DND-41 (cell line): Measurements from ENCODE around the gene MTG2.

Experiments
- ATAC-seq: fragments of 200-7000 bp; cut with Tn5 transposase; 3 replicates; pipeline ENCODE4 v1.9.1; 2021; ENCODE audit warnings: low read depth; ENCODE audit not compliant: insufficient read depth
- DNase-seq: peaks from one replicate; pipeline ENCODE4 v3.0.0-alpha.2; 2020
- H2AFZ ChIP-seq: 2 replicates; pipeline ENCODE4 v1.6.0; 2012; ENCODE audit warnings: low read depth, low read length
- H3K27ac ChIP-seq: 2 replicates; pipeline ENCODE4 v1.5.1; 2012; ENCODE audit warnings: low read length, inconsistent platforms
- H3K27me3 ChIP-seq: fragments of 200-600 bp; sonication (generic); 2 replicates; pipeline ENCODE4 v1.6.0; 2012; ENCODE audit warnings: low read length, mild to moderate bottlenecking, inconsistent platforms; ENCODE audit not compliant: insufficient read depth, poor library complexity
- H3K36me3 ChIP-seq: 2 replicates; pipeline ENCODE4 v1.5.1; 2012; ENCODE audit warnings: low read length, inconsistent platforms; ENCODE audit not compliant: insufficient read depth
- H3K4me1 ChIP-seq: 2 replicates; pipeline ENCODE4 v1.5.1; 2012; ENCODE audit warnings: mild to moderate bottlenecking, low read length; ENCODE audit not compliant: insufficient read depth
- H3K4me2 ChIP-seq: 2 replicates; pipeline ENCODE4 v1.6.0; 2012; ENCODE audit warnings: mild to moderate bottlenecking, moderate library complexity, low read length, inconsistent platforms; ENCODE audit not compliant: insufficient read depth
- H3K4me3 ChIP-seq, 2 experiments: fragments of 200-600 bp in 1 of 2; shearing (Covaris generic) in 1 of 2; 2 replicates each; pipeline ENCODE4 v1.5.1; 2012 to 2016; ENCODE audit warnings: inconsistent platforms in 2 of 2, low read length in 2 of 2, mild to moderate bottlenecking in 2 of 2, low read depth in 1 of 2, moderate library complexity in 1 of 2
- H3K79me2 ChIP-seq: 2 replicates; pipeline ENCODE4 v1.6.0; 2012; ENCODE audit warnings: low read length, inconsistent platforms; ENCODE audit not compliant: insufficient read depth
- H3K9ac ChIP-seq: 2 replicates; pipeline ENCODE4 v1.6.0; 2012; ENCODE audit warnings: low read depth, mild to moderate bottlenecking, inconsistent platforms, low read length, moderate library complexity
- H3K9me3 ChIP-seq: 2 replicates; pipeline ENCODE4 v1.5.1; 2012; ENCODE audit warnings: low read length, moderate library complexity, mild to moderate bottlenecking, inconsistent platforms; ENCODE audit not compliant: insufficient read depth, severe bottlenecking
- H4K20me1 ChIP-seq: 2 replicates; pipeline ENCODE4 v1.6.0; 2012; ENCODE audit warnings: low read length; ENCODE audit not compliant: insufficient read depth
- EZH2 ChIP-seq: IDR thresholded peaks from 3 replicates; pipeline ENCODE4 v1.6.1; 2012; ENCODE audit warnings: borderline replicate concordance, low read depth, mild to moderate bottlenecking, moderate library complexity, low read length, inconsistent platforms; ENCODE audit not compliant: severe bottlenecking
- TF ChIP-seq, protein P1 (sequence below): IDR thresholded peaks from 2 replicates; pipeline ENCODE4 v1.5.1; 2012; ENCODE audit warnings: borderline replicate concordance, low read length, moderate library complexity, mild to moderate bottlenecking; ENCODE audit not compliant: poor library complexity, severe bottlenecking; ENCODE audit errors: extremely low read depth

MTG2 gene

DNA sequence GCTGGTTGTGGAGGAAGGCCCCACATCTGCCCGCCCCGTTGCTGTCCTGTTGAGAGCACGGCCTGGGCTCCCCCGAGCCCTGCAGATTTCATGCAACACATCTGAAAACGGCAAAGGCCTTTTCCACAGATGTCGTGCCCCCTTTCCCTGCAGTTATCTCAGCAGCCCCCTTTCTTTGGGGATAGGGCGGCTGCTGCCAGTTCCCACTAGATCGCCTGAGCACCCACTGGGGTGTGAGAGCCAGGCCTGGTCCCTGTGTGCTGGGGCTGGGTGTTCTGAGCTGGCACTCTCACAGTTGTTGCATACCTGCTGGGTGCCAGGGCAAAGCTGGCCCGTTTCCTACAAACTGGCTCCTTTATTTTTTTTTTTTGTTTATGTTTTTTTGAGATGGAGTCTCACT is 12.3 kb upstream of the MTG2 start:
- Histone ChIP-seq H3K4me2 (no peak overlapping the region), H3K36me3 (peaks cover 65% of the 10 kb centered on the region), H3K79me2 (no peaks in the 10 kb centered on the region), H3K27ac (no peak overlapping the region), H4K20me1 (0 out of 2 replicates have a peak, but pooled peaks cover 4% of the 10 kb centered on the region), H3K9ac (no peak overlapping the region), H3K9me3 (no peaks in the 10 kb centered on the region), H3K27me3 (no peaks in the 10 kb centered on the region), H3K4me1 (no peaks in the 10 kb centered on the region), H3K4me3 (no peak overlapping the region), H2AFZ (no peak overlapping the region)
- TF ChIP-seq, protein P1, sequence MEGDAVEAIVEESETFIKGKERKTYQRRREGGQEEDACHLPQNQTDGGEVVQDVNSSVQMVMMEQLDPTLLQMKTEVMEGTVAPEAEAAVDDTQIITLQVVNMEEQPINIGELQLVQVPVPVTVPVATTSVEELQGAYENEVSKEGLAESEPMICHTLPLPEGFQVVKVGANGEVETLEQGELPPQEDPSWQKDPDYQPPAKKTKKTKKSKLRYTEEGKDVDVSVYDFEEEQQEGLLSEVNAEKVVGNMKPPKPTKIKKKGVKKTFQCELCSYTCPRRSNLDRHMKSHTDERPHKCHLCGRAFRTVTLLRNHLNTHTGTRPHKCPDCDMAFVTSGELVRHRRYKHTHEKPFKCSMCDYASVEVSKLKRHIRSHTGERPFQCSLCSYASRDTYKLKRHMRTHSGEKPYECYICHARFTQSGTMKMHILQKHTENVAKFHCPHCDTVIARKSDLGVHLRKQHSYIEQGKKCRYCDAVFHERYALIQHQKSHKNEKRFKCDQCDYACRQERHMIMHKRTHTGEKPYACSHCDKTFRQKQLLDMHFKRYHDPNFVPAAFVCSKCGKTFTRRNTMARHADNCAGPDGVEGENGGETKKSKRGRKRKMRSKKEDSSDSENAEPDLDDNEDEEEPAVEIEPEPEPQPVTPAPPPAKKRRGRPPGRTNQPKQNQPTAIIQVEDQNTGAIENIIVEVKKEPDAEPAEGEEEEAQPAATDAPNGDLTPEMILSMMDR, result no peak
- TF ChIP-seq EZH2, result no peak
- no peak for DNase-seq
- ATAC-seq, result no peak

DNA sequence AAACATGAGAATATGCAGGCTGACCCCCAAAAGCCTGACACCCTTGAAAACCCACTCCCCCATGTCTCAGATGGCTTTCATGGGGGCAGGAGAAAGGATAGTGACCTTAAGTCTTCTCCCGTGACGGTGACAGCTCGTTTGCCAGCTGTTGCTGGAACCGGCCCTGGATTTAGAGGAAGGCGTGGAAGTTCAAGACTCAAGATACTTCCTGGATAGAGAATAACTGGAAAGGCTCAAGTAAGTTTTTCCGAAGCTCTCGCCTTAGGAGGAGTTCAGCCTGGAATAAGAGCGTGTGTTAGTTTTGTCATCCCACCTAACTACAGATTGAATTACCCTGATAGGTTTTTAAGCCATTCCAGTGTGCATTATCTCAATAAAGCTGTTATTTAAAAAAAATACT is 11.6 kb upstream of the MTG2 start:
- H3K4me1 ChIP-seq, result no peaks in the 10 kb centered on the region
- H2AFZ ChIP-seq, result no peak overlapping the region
- 0 out of 2 replicates have a peak, but pooled peaks cover 4% of the 10 kb centered on the region for H4K20me1 ChIP-seq
- no peak for TF ChIP-seq EZH2
- TF ChIP-seq, protein P1, result no peak
- no peak for DNase-seq
- H3K79me2 ChIP-seq, result no peaks in the 10 kb centered on the region
- peaks cover 65% of the 10 kb centered on the region for H3K36me3 ChIP-seq
- ATAC-seq, result no peak
- no peaks in the 10 kb centered on the region for H3K9me3 ChIP-seq
- H3K9ac ChIP-seq, result no peak overlapping the region
- no peak overlapping the region for H3K4me2 ChIP-seq
- H3K4me3 ChIP-seq, result no peak overlapping the region
- H3K27me3 ChIP-seq, result no peaks in the 10 kb centered on the region
- no peak overlapping the region for H3K27ac ChIP-seq

DNA sequence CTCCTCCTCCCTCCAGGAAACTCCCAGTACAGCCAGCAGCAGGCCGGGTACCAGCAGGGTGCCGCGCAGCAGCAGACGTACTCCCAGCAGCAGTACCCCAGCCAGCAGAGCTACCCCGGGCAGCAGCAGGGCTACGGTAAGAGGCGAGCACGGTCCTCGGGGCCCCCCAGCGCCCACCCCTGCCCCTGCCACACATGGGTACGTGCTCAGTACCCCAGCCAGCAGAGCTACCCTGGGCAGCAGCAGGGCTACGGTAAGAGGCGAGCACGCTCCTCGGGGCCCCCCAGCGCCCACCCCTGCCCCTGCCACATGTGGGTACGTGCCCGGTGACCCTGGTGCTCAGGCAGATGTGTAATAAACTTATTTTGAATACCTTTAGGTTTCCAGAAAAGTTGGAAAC is 10.2 kb upstream of the MTG2 start:
- Histone ChIP-seq H4K20me1 (0 out of 2 replicates have a peak, but pooled peaks cover 4% of the 10 kb centered on the region), H3K79me2 (no peaks in the 10 kb centered on the region), H3K9me3 (no peaks in the 10 kb centered on the region), H3K27ac (no peak overlapping the region), H3K4me3 (no peak overlapping the region), H3K27me3 (no peaks in the 10 kb centered on the region), H3K36me3 (peaks cover 59% of the 10 kb centered on the region), H3K4me2 (no peak overlapping the region), H3K9ac (no peak overlapping the region), H2AFZ (no peak overlapping the region), H3K4me1 (no peaks in the 10 kb centered on the region)
- DNase-seq (no peak), ATAC-seq (no peak)
- TF ChIP-seq, protein P1, result no peak
- no peak for TF ChIP-seq EZH2
